ENCODE results near the gene KREMEN1. TPM values are rescaled to one million over a fixed set of nuclear protein-coding genes. Genes with fewer than 3 reads are reported as not detected.
"Not testable (repeated sequence)": the region's sequence is repeated elsewhere in the genome, so short reads cannot be mapped to it uniquely, and the experiment has no call there.

Gene KREMEN1, protein sequence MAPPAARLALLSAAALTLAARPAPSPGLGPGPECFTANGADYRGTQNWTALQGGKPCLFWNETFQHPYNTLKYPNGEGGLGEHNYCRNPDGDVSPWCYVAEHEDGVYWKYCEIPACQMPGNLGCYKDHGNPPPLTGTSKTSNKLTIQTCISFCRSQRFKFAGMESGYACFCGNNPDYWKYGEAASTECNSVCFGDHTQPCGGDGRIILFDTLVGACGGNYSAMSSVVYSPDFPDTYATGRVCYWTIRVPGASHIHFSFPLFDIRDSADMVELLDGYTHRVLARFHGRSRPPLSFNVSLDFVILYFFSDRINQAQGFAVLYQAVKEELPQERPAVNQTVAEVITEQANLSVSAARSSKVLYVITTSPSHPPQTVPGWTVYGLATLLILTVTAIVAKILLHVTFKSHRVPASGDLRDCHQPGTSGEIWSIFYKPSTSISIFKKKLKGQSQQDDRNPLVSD
- polyA plus RNA-seq: 10 to 100 TPM in 1 of 3 donors, 1 to 10 TPM in 2; 2.5 to 18.4 (median 9.4) TPM

DNA sequence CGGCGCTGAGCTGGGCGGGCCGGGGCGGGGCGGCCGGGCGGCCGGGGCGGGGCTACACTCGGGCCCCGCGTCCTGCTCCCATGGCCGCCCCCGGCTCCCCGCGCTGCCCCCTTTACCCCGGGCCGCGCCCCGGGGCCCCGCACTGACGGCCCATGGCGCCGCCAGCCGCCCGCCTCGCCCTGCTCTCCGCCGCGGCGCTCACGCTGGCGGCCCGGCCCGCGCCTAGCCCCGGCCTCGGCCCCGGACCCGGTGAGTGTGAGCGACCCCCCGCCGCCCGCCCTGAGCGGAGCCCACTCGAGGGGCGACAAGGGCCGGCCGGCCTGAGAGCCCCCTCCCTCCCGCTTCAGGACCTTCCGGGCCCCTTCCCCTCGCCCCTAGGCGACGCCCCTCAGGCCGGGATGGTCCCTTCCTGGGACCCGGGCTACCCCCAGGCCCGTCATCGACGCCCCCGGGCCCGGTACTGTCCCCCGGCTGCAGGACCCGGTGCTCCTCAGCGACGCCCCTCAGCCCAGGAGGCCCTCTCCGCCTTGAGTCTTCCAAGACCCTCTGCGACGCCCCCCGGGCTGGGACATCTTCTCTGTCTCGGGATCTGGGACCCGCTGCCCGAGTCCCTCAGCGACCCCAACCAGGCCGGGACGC lies at the start of gene KREMEN1:
Gene KREMEN1 (plus strand): TSS at position 57 of the 639 bp plus-strand sequence. CDS start 96 bp downstream, at position 153.
- 0 to 1% (median 0%) methylated on average over 26 to 66 of the region's 76 CpGs for WGBS, 3 donors
- no peak within 1 kb of the TSS for H3K27ac ChIP-seq (ENCODE audit: low read depth, low read length)

DNA sequence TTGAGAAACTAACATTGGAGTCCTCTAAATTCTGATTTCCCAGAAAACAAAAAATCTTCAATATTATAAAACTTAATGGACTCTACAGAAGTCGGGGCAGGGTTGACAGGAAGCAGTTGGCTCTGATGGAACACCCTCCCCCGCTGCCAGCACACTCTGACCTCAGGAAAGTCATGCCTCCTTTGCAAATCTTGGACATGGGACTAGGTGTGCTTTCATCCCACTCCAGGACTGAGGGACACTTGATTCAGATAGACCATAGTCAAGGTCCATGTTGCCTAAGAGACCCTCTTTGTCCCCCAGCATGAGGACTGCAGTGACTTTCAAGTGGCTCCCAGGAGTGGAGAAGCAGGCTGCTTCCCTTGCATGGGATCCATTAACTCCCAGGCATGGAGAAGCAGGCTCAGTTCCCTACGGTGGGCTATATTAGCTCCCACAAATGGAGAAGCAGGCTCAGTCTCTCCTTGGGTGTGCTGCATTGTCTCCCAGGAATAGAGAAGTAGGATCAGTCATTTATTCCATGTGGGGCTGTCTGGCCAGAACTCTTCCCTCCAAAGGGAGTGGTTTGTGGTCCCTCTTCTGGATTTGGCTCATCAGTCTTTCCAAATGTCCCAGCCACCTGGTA lies 49.6 kb upstream of the KREMEN1 start:
- H3K27ac ChIP-seq (ENCODE audit: low read depth, low read length): no peak overlapping the region
- WGBS, 3 donors: 52 to 58% (median 56%) methylated on average over 3 of the region's 3 CpGs

DNA sequence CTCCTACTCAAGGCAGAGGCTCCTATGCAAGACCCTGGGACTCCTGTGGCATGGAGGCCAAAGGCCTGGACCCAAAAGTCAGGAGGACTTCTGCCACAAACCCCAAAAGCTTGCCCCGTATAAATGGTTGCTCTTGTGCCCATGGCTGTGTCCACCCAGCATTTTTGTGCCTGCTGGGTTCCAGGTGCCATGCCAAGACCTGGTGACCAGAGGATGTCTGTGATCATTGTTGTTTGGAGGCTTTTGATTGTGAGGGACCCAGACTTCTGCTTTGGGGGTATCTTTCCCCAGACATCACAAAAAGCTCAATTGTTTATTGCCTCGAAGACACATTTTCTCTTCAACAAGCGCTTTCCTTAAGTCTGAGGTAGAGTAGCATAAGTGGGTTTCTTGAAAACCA lies 46.3 kb upstream of the KREMEN1 start:
- WGBS, 3 donors: 94 to 96% (median 95%) methylated on average over 3 of the region's 3 CpGs
- no peak overlapping the region for H3K27ac ChIP-seq (ENCODE audit: low read depth, low read length)

DNA sequence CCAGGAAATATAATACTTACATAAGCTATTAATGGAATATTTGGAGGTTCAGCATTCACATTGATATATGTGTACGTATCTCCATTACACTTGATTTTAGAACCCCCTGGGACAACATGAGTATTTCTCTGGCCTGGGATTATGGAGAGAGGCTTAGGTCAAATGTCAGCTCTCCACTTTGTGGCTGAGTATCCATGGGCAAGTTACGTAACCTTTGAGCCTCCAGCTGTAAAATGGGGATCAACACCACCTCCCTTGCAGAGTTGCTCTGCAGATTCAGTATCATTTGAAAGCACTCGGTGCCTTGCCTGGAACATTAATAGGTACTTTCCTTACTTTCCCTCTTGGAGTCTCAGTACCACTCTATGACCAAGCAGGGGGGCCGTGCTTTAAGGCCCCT lies 44.4 kb upstream of the KREMEN1 start:
- WGBS, 3 donors: 87 to 94% (median 90%) methylated on average over 4 of the region's 4 CpGs
- H3K27ac ChIP-seq (ENCODE audit: low read depth, low read length): no peak overlapping the region

DNA sequence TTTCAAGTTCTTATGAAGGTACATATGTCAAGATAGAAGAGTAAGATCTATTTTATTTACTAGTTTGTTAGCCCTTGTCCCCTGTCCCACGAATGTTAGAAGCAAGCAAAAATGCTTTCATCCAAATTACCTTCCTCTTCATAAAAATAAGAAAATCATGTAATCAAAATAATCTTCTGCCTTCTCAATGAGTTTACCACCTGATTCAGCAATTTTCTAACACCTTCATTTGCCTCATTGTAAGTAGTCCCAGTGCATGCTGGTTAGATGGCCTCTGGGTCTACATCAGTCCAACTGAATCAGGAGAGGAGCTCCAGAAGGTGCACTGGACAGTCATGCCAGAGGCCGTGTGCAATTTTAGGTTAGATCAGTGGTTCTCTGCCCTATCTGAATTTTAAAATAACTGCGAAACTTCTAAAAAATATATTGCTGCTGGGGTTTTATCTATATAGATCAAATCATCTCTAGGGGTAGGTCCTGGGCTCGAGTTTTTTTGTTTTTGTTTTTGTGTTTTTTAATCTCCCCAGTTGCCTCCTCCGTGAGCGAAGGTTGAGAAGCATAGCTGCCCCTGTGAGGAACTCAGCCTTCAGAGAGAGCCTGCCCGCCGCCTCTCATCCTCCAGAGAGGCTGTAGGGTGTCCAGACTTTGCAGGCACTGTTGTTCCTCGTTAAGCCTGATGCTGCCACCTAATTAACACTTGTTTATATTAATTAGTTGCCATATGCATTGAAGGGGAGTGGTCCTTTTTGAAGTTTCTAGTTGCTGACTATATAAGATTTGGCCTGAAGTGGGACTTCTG lies 43.4 kb upstream of the KREMEN1 start:
- no peak overlapping the region for H3K27ac ChIP-seq (ENCODE audit: low read depth, low read length)
- WGBS, 3 donors: 91% methylated on average over 9 of the region's 9 CpGs

DNA sequence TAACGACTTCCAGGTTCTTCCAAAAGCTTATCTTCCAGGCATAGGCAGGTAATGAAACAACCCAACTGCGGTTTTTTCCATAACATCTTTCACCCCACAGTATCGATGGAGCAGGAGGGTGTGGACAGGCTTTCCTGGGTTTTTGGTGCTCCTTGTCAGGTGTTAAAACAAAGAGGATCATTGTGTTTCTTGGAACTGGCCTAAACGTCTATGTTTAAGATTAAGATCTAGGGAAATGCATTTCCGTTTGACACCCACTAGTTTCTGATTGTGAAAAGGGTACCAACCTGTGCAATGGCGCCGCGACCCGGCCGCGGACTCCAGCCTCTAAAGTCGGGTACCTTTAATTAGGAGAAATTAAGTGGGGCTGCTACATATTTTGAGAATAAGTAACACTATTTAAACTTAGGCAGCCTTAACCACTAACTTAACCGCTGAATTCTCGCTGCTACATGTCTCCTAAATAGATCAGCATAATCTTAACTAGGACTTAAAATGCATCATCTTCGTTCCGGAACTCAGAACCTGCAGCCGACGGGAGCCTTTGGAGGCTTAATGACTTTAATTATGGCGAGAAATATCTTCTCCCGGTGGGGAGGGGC lies 42.7 kb upstream of the KREMEN1 start:
- WGBS, 3 donors: 8 to 34% (median 24%) methylated on average over 20 of the region's 20 CpGs
- no peak overlapping the region for H3K27ac ChIP-seq (ENCODE audit: low read depth, low read length)

DNA sequence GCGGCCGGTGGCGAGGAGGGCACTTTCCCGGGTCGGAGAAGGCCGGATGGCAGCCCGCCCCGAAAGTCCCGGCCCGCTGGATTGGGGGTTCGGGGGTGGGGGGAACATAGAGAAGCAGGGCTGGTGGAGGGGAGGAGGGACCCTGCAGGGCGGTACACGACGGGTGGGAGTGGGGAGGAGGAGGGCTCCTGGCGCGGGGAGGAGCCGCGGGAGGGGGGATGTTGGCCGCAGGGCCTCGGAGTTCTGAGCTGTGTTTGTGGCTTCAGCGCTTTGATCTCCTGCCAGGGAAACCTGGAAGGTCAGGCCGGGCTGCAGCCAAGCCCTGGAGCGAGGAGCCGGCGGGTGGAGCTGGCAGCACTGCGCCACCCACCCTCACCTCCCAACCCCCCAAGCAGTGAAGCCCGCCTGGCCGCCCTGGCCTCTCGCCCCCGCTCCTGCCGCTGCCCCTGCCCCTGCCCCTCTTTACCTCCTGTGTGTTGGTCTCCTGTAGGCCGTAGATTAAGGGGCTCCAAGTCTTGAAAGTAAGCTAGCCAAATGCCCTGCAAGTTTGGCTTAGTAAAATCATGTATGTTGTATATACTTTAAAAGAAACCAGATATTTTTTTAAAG lies 42.1 kb upstream of the KREMEN1 start:
- no peak overlapping the region for H3K27ac ChIP-seq (ENCODE audit: low read depth, low read length)
- 4 to 16% (median 11%) methylated on average over 24 to 32 of the region's 32 CpGs for WGBS, 3 donors

DNA sequence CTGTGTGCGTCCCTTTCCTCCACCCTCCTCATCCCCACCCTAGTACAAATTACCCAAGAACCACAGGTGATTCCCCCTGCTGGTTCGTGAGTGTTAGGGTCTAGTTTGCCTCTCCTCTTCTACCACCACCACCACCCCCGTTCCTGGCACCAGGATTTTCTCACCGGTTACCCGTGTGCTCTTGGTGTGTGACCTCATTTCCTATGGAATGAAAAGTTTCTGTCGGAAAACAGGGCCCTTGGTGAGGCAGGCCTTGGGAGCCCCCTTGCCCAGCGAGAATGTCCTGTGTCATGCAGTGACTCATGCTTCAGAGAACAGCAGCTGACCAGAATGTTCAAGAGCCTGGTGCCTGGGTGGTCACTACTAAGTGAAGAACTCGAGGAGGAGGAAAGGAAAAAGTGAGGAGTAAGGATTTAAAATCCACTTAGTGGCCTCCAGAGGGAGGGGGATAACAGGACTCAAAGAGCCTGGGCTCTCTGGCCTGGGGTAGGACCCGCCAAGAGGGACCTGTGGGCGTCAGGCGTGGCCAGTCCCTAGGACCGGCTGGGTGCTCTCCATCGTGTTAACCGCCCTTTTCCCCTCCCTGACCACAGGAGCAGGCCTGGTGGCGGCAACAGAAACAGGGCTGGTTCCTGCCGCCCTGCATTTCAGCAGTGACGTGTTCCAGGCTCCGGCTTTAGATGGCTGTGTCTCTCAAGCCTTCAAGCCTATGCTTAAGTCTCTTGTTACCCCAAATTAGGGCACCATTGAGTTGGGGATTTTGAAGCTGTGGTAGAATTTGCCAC lies 41.4 kb upstream of the KREMEN1 start:
- 32 to 50% (median 49%) methylated on average over 18 of the region's 18 CpGs for WGBS, 3 donors
- H3K27ac ChIP-seq (ENCODE audit: low read depth, low read length): no peak overlapping the region

DNA sequence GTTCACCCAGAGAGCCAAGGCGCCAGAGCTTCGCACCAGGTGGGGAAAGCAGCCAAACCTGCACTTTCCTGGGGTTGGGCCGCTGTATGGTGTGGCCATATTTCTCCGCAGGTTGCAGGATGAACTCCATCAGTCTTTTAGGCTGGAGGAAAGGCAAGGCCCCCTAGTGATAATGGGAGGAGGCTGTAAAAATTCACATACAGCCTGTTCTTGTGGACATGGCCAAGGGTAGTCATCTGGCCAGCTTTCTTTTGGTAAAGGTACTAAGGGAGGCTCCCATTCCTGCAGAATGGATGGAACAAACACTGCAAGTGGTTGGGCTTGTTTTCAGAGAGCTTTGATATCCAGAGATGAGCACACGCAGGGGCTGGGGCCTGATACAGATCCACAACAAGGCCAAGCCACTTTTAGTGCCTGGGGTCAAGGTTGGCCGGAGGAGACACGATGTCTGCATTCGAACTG lies 40.8 kb upstream of the KREMEN1 start:
- H3K27ac ChIP-seq (ENCODE audit: low read depth, low read length): no peak overlapping the region
- 58 to 90% (median 86%) methylated on average over 8 of the region's 8 CpGs for WGBS, 3 donors

DNA sequence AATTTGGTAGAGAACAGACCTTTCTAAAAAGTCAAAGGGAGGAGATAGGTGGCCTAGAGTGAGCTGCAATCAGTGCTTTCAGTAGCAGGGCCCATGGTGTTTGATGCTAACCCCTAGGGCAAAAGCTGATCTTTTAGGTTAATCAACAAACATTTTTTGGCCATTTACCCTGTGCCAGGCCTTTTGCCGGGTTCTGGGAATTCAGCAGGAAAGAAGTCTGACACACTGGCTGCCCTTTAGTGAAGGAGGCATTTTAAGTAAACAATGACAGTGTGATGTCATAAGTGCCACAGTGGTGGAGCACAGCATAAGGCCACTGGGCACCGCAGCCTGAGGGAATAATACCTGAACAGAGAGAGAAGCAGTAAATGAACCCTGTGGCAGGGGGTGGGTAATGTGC lies 40.3 kb upstream of the KREMEN1 start:
- WGBS, 3 donors: 30 to 82% (median 74%) methylated on average over 2 of the region's 2 CpGs
- H3K27ac ChIP-seq (ENCODE audit: low read depth, low read length): no peak overlapping the region

DNA sequence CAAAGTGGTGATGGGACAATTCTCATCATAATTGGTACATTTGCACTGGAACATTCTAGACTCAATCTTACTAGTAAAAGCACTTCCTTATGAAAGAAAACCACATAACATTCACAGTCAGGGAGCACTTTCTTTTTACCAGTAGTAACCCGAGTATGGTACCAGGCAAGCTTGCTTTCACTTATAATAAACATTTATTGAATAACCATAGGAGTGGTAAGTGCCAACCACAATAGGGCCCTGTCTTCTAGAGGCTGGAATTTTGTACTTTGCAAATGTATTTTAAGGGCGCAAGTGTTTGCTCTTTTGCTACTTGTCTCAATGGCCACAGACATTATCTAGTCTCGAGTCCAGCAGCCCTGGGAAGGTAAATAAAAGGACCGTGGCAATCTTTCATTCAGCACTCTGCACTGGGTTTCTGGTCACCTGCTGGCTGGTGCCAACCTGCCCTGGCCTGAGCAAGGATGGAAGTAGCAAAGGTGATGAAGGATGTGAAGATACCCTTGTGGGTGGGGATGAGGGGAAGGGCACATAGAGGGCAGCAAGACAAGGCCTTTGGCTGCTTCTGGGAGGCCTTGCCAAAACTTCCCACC lies 35.4 kb upstream of the KREMEN1 start:
- 54 to 83% (median 79%) methylated on average over 4 of the region's 4 CpGs for WGBS, 3 donors
- no peak overlapping the region for H3K27ac ChIP-seq (ENCODE audit: low read depth, low read length)

DNA sequence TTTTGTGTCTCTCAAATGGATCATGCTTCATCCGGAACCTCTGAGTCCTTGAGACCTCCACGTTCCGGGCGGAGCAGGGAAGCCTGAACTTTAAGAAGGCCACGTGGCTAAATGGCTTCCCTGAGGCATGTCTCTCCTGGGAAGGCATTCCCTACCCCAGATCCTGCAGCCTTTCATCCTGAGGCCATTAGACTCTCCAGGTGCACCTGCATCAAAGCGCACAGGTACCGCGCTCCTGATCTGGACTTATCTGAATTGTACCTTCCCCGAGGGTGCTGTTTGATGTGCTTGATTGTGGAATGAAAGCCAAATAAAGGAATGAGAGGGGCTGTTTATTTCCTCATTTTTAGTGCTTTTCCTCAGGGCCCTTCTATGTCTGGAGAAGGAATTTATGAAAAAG lies 33.7 kb upstream of the KREMEN1 start:
- 68 to 88% (median 86%) methylated on average over 9 of the region's 9 CpGs for WGBS, 3 donors
- no peak overlapping the region for H3K27ac ChIP-seq (ENCODE audit: low read depth, low read length)

DNA sequence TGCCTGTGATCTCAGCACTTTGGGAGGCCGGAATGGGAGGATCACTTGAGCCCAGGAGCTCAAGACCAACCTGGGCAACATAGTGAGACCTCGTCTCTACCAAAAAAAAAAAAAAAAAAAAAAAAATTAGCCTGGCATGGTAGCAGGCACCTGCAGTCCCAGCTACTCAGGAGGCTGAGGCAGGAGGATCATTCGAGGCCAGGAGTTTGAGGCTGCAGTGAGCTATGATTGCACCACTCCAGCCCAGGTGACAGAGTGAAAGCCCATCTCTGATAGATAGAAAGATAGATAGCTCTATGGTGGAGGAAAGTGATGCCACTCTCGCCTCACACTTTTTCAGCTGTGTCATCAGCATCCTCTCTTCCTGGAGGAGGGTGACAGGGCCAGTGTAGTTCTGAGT lies 33.2 kb upstream of the KREMEN1 start:
- 89 to 96% (median 93%) methylated on average over 4 of the region's 4 CpGs for WGBS, 3 donors
- not testable (repeated sequence) for H3K27ac ChIP-seq (ENCODE audit: low read depth, low read length)

DNA sequence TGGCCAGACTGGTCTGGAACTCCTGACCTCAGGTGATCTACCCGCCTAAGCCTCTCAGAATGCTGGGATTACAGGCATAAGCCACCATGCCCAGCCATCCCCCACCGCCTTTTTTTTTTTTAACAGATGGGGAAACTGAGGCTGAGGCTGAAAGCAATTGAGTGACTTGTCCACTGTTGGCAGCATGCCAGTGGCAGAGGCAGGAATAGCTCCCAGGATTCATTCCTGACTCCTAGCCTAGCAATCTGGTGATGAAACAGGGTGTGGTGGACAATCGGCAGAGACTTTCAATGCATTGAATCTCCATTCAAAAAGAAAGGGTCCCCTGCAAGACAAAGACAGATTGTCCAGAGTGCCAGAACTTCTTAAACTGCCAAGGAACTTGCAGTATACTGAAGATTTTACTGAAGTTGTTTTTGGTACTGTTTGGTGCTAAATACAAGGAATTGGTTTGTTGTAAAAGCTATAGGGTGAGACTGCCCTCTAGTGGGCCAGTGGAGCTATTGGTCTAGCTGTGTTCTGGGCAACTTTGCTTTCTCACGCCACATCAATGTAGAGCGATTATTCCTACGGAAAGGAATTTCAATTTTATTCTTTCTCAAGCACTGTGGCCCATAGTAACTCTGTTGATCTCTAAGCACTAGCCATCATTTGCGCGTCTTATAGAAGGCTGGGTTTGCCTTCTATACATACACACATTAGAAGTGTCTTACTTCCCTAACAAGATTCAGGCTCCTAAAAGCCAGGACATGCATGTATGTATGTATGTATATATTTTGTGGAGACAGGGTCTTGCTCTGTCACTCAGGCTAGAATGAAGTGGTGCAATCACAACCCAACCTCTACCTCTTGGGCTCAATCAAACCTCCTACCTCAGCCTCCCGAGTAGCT lies 32.2 kb upstream of the KREMEN1 start:
- H3K27ac ChIP-seq (ENCODE audit: low read depth, low read length): no peak overlapping the region
- 30 to 37% (median 36%) methylated on average over 9 of the region's 9 CpGs for WGBS, 3 donors

DNA sequence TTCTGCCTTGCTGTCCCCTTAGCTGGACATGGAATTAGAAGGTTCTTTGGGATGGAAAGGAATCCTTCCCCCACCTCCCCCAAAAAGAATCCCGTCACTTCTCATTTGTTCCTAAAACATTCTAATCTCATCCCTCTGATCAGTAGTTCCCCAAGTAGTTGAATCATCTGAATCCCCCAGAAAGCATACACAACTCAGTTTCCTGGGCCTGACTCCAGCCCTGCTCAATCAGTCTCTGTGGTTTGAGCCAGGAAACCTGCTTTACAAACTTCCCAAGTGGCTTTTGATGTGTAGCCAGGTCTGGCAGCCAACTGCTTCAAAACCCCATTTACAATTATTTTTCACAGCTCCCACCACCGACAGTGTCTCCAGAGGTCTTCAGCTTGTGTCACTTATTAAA lies 31.4 kb upstream of the KREMEN1 start:
- WGBS, 3 donors: 17 to 31% (median 27%) methylated on average over 2 of the region's 2 CpGs
- H3K27ac ChIP-seq (ENCODE audit: low read depth, low read length): no peak overlapping the region

Data from adipose tissue (tissue), 3 donors.